22Rv1 (cell line): ENCODE measurements around the gene PUS1.

Experiments used
- CTCF ChIP-seq: fragments of 450-650 bp; IDR thresholded peaks from 2 replicates; pipeline ENCODE4 v1.5.1; 2017; ENCODE audit warnings: mild to moderate bottlenecking
- ZFX ChIP-seq: fragments of 450-650 bp; IDR thresholded peaks from 2 replicates; pipeline ENCODE4 v1.6.1; 2017; ENCODE audit warnings: antibody characterized with exemption, borderline replicate concordance

GRCh38 chr12:131942671-131943070 is 13.6 kb downstream of the PUS1 start:
- TF ChIP-seq CTCF (no peak), ZFX (no peak)
